Epidermal melanocyte (primary cell): ENCODE results near the gene ADRA2B.
"Not testable (repeated sequence)": the region's sequence is repeated elsewhere in the genome, so short reads cannot be mapped to it uniquely, and the experiment has no call there.

Experiments used
- DNase-seq: peaks from one replicate; pipeline ENCODE4 v3.0.0; 2011; ENCODE audit warnings: low spot score; ENCODE audit not compliant: insufficient read length

Gene ADRA2B

DNA sequence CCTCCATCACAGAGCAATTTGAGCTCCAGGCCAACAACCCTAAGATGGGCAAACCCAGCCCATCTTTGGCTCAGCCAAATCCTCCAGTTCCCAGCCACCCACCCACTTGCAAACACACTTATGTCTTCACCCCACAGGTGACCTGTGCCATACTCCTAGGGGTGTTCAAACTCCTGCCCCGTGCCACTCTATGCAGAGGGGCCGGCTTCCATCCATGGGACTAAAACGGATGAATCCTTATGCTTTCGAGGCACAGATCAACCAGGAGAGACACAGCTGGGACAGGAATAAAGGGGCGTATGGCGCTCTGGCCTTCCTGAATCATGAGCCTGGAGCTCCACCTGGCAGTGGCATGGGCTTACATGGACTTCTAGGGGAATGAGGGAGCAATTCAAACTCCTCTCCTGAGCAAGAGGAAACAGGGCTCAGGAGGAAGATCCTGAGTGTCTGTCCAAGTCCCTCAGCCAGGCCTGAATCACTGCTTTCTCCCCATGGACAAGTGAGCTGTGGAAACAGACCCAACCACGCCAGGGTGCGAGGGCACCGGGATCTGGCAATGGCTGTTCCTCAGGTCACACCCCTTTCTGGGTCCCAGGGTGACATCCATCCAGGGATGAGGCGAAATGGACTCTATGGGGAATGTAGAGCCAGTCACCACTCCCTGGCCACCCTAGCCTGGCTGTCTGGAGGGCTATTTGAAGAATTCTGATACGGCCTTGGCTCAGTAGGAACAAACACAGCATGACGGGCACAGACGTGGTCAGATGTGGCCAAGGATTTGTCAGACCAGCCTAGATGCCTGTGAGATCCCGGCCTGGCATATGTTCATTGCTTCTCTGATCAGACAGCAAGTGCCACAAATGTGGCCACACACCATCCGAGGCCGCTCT, 45.0 kb downstream of the ADRA2B start:
- DNase-seq: not testable (repeated sequence)

DNA sequence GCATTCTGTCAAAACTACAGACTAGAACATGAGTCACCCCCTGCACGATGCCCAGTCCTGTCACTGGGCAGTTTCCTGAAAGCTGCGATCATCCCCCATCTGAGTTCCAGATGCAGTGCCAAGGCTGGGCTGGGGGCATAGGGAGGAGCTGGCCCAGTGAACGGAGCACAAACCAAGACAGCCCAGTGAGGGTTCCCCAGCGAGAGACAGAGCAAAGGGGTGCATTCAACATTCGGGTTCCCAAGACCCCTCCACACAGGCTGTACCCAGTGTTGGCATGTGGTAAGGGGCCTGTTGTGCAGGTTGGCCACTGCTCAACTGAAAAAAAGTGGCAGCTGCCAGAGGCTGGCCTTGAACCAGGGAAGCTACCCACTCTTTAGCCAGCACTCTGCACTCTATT, 46.0 kb downstream of the ADRA2B start:
- DNase-seq: not testable (repeated sequence)

DNA sequence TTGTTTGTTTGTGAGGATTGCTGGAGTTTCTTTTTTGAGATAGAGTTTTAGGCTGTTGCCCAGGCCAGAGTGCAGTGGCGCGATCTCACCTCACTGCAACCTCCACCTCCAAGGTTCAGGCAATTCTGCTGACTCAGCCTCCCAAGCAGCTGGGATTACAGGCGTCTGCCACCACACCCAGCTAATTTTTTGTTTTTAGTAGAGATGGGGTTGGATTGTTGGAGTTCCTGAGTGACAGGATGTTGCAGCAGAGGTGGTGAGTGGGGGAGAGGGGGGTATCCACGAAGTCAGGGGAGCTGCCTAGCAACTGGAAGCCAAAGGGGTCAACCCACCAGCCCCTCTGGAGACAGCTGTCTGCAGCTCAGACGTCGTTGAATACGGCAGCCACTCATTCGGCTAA, 46.5 kb downstream of the ADRA2B start:
- not testable (repeated sequence) for DNase-seq

- not testable (repeated sequence) for DNase-seq
These were observed 48.3 kb downstream of the ADRA2B start for GRCh38 chr2:96067902-96068581.

DNA sequence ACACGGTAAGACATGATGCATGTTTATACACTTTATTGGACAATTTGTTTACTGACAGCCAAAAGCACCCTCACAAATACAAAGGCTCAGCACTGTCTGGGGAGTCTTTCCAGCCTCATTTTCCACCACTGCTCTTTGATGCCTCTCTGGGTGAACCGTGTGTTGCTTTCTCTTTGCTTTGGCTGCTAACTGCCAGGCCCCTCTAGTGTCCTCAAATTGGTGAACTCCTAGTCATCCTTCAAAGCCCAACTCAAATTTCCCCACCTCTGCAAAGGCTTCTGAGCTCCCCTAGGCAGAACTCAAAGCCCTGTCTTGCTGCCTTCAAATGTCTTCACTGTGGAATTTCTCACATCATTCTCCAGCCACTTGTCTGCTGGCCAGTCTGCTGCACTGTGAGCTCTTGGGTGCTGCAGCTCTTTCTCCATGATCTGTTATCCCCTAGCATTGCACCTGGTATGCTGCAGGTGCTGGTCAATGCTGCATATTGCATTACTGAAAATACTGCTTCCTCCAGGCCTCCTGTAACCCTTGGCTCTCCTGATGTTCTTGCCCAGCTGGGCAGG, 49.2 kb downstream of the ADRA2B start:
- DNase-seq: not testable (repeated sequence)

GRCh38 chr2:96066511-96066910, 49.9 kb downstream of the ADRA2B start:
- DNase-seq: not testable (repeated sequence)

GRCh38 chr2:96065954-96066353, 50.4 kb downstream of the ADRA2B start:
- not testable (repeated sequence) for DNase-seq

DNA sequence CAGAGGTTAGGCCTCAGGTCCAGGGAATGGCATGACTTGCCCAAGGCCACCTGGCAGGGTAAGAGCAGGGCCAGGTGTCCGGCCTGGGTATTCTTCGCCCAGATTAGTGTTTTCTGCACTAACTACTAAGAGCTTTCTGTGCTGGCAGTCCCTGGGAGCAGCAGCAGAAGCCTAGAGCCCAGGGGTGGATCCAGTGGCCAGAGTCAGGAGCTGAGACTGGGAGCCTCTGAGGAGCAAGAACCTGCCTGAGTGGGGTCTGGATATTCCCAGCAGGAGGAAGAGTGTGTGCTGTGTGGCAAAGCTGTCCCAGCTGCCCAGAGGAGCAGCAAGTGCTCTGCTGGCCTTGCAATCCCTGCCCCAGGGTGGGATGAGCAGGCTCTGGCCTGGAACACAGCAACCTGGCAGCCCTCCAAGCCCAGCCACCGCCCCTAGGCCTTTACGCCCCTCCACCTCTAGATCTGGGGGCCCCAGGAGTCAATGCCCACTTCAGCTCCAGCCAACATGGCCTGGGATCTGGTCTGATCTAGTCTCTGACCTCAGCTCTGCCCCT, 50.9 kb downstream of the ADRA2B start:
- no peak for DNase-seq

DNA sequence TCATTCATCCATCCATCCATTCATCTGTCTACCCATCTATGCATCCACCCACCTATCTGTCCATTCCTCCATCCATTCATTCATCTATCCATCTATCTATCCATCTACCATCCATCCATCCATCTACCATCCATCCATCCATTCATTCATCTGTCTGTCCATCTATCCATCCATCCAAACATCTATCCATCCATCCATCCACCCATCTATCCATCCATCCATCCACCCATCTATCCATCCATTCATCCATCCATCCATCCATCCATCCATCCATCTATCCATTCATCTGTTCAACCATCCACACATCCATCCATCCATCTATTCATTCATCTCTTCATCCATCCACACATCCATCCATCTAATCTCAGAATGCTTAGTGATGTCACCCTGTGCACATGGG, 51.6 kb downstream of the ADRA2B start:
- not testable (repeated sequence) for DNase-seq

DNA sequence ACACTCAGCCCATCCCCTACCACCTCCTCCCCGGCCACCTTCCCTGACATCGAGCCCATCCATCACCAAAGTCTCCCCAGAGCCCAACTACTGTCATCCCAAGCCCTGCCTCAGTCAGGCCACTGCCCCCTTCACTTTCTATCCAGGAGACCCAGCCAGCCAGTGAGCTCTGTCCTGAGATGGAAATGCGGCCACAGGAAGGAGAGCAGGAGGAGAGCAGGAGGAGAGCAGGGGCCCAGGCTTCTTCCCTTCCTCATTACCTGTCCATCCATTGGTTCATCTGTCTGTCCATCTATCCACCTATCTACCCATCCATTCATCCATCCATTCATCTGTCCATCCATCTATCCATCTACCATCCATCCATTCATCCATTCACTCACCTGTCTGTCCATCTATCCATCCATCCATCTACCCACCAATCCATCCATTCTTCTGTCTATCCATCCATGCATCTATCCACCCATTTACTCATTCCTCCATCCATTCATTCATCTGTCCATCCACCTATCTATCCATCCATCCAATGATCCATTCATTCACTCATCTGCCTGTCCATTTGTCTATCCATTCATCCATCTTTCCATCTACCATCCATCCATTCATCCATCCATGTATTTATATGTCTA, 52.2 kb downstream of the ADRA2B start:
- DNase-seq: not testable (repeated sequence)

- DNase-seq: not testable (repeated sequence)
These were observed 53.1 kb downstream of the ADRA2B start for GRCh38 chr2:96063116-96063899.
